HCT116 (cell line): Measurements from ENCODE around the gene DHRSX. TPM values are rescaled to one million over a fixed set of nuclear protein-coding genes. Genes with fewer than 3 reads are reported as not detected.

Experiments
- ATAC-seq: fragments of 200-7000 bp; cut with Tn5 transposase; 2 replicates; pipeline ENCODE4 v1.9.1; 2020; ENCODE audit warnings: mild to moderate bottlenecking, moderate library complexity
- BruUV-seq: library from RNA; stranded (reverse); fragments of 400-500 nt; replicated peaks from 2 replicates; lab custom pipeline; 2021; lab: Mats Ljungman, UMichigan
- CTCF ChIA-PET: fragments of 300-600 bp; sonication (Branson Sonifier 250); formaldehyde crosslinking; loops from one replicate; lab custom pipeline; 2021; ENCODE audit warnings: antibody characterized with exemption; lab: Charles Lee
- POLR2A ChIA-PET: fragments of 300-600, 350-600 bp; sonication (Branson Sonifier 250); formaldehyde crosslinking; loops from one replicate; lab custom pipeline; 2021; ENCODE audit warnings: antibody characterized with exemption; lab: Charles Lee
- RAD21 ChIA-PET, 2 experiments: fragments of 300-600 bp; sonication (Branson Sonifier 250); formaldehyde crosslinking; loops; one replicate each; lab custom pipeline; 2023; ENCODE audit warnings: low total read pairs in 2 of 2; ENCODE audit not compliant: uncharacterized antibody in 2 of 2, unreplicated experiment in 2 of 2, low non-redundant PET in 1 of 2; lab: Charles Lee
- DNase-seq: peaks from one replicate; pipeline ENCODE4 v3.0.0-alpha.2; 2010; ENCODE audit warnings: low read depth, low spot score
- H2AFZ ChIP-seq: fragments of 200-600 bp; shearing (Covaris generic), sonication (generic); 2 replicates; pipeline ENCODE4 v1.6.1; 2017; ENCODE audit warnings: low read depth, mixed run types, mixed read lengths, antibody characterized with exemption, low read length; ENCODE audit not compliant: poor library complexity, severe bottlenecking
- H3K27ac ChIP-seq: 2 replicates; pipeline ENCODE4 v1.5.1; 2012; ENCODE audit warnings: low read depth, low read length
- H3K27me3 ChIP-seq: fragments of 200-600 bp; sonication (generic); 2 replicates; pipeline ENCODE4 v1.6.1; 2016; ENCODE audit warnings: mixed run types, low read length, mixed read lengths; ENCODE audit not compliant: insufficient read depth
- H3K36me3 ChIP-seq, 2 experiments: fragments of 200-500 bp in 1 of 2; fragments of 200-600 bp in 1 of 2; sonication (Bioruptor generic) in 1 of 2; sonication (generic) in 1 of 2; 2 replicates each; pipeline versions ENCODE4 v1.5.1 to v1.6.1; 2014 to 2016; ENCODE audit warnings: low read length in 2 of 2, inconsistent platforms in 1 of 2, mixed read lengths in 1 of 2, mixed run types in 1 of 2; ENCODE audit not compliant: insufficient read depth in 2 of 2, control insufficient read depth in 1 of 2
- H3K4me1 ChIP-seq, 2 experiments: fragments of 200-600 bp in 1 of 2; sonication (generic) in 1 of 2; 2 replicates each; pipeline versions ENCODE4 v1.5.1 to v1.6.1; 2012 to 2017; ENCODE audit warnings: low read length in 2 of 2, inconsistent platforms in 1 of 2, mild to moderate bottlenecking in 1 of 2, mixed read lengths in 1 of 2, mixed run types in 1 of 2, moderate library complexity in 1 of 2; ENCODE audit not compliant: insufficient read depth in 2 of 2, control insufficient read depth in 1 of 2
- H3K4me2 ChIP-seq: fragments of 200-600 bp; sonication (generic); 2 replicates; pipeline ENCODE4 v1.6.1; 2017; ENCODE audit warnings: mixed run types, low read length, mixed read lengths
- H3K4me3 ChIP-seq, 2 experiments: fragments of 200-600 bp in 1 of 2; sonication (generic) in 1 of 2; replicated peaks in 1 of 2; 2 replicates each; pipeline ENCODE4 v1.5.1; 2011 to 2016; ENCODE audit warnings: low read length in 2 of 2, control low read depth in 1 of 2, low read depth in 1 of 2, mild to moderate bottlenecking in 1 of 2, mixed read lengths in 1 of 2, mixed run types in 1 of 2
- H3K79me2 ChIP-seq: fragments of 200-600 bp; sonication (generic); 2 replicates; pipeline ENCODE4 v1.6.1; 2017; ENCODE audit warnings: mild to moderate bottlenecking, mixed run types, low read length, moderate library complexity, mixed read lengths; ENCODE audit not compliant: insufficient read depth
- H3K9ac ChIP-seq: fragments of 200-600 bp; sonication (generic); 2 replicates; pipeline ENCODE4 v1.6.1; 2016; ENCODE audit warnings: low read length, mixed read lengths
- H3K9me2 ChIP-seq: fragments of 200-600 bp; sonication (generic), shearing (Covaris generic); 2 replicates; pipeline ENCODE4 v1.6.1; 2017; ENCODE audit warnings: mixed run types, mild to moderate bottlenecking, moderate library complexity; ENCODE audit not compliant: insufficient read depth
- H3K9me3 ChIP-seq, 2 experiments: fragments of 200-500 bp in 1 of 2; fragments of 200-600 bp in 1 of 2; sonication (Bioruptor generic) in 1 of 2; sonication (generic) in 1 of 2; 2 replicates each; pipeline ENCODE4 v1.6.1; 2014 to 2017; ENCODE audit warnings: low read length in 2 of 2, mixed read lengths in 2 of 2, inconsistent platforms in 1 of 2, low read depth in 1 of 2, mild to moderate bottlenecking in 1 of 2, mixed run types in 1 of 2, moderate library complexity in 1 of 2; ENCODE audit not compliant: control insufficient read depth in 1 of 2, insufficient read depth in 1 of 2
- H4K20me1 ChIP-seq: fragments of 200-600 bp; sonication (generic), shearing (Covaris generic); 2 replicates; pipeline ENCODE4 v1.6.1; 2017; ENCODE audit warnings: mixed run types, mild to moderate bottlenecking, moderate library complexity; ENCODE audit not compliant: insufficient read depth
- CEBPB ChIP-seq: IDR thresholded peaks from 2 replicates; pipeline ENCODE4 v1.6.1; 2012; ENCODE audit warnings: low read depth
- CTCF ChIP-seq, 3 experiments: fragments of 200-600 bp in 1 of 3; sonication (generic) in 1 of 3; IDR thresholded peaks in 2 of 3; conservative IDR thresholded peaks in 1 of 3; 2 replicates each; pipeline ENCODE4 v1.5.1; 2012 to 2017; ENCODE audit warnings: low read depth in 2 of 3, low read length in 2 of 3, antibody characterized with exemption in 1 of 3, borderline replicate concordance in 1 of 3, control low read depth in 1 of 3, mild to moderate bottlenecking in 1 of 3, mixed read lengths in 1 of 3, mixed run types in 1 of 3, moderate library complexity in 1 of 3; ENCODE audit not compliant: insufficient read depth in 1 of 3
- EGR1 ChIP-seq: IDR thresholded peaks from 2 replicates; pipeline ENCODE4 v1.6.1; 2012; ENCODE audit warnings: low read depth
- ELF1 ChIP-seq: IDR thresholded peaks from 2 replicates; pipeline ENCODE4 v1.6.1; 2012; ENCODE audit warnings: low read depth, borderline replicate concordance
- FOSL1 ChIP-seq: IDR thresholded peaks from 2 replicates; pipeline ENCODE4 v1.6.1; 2012; ENCODE audit warnings: low read depth
- MAX ChIP-seq: IDR thresholded peaks from 2 replicates; pipeline ENCODE4 v1.6.1; 2012
- REST ChIP-seq: IDR thresholded peaks from 2 replicates; pipeline ENCODE4 v1.6.1; 2012; ENCODE audit warnings: low read depth
- SP1 ChIP-seq: IDR thresholded peaks from 2 replicates; pipeline ENCODE4 v1.6.1; 2012; ENCODE audit warnings: low read depth
- SRF ChIP-seq: IDR thresholded peaks from 2 replicates; pipeline ENCODE4 v1.6.1; 2012; ENCODE audit warnings: low read depth
- YY1 ChIP-seq: IDR thresholded peaks from 2 replicates; pipeline ENCODE4 v1.6.1; 2011; ENCODE audit warnings: low read length, low read depth, moderate library complexity, mild to moderate bottlenecking; ENCODE audit not compliant: insufficient replicate concordance; ENCODE audit errors: extremely low read depth
- ZBTB33 ChIP-seq: IDR thresholded peaks from 2 replicates; pipeline ENCODE4 v1.6.1; 2011; ENCODE audit warnings: mild to moderate bottlenecking, low read length, moderate library complexity; ENCODE audit not compliant: insufficient replicate concordance; ENCODE audit errors: extremely low read depth
- ZFX ChIP-seq: fragments of 450-650 bp; IDR thresholded peaks from 2 replicates; pipeline ENCODE4 v1.6.1; 2017
- intact Hi-C: fragments of 100-400 bp; cut with micrococcal nuclease; formaldehyde crosslinking; loops from 2 replicates; pipeline ENCODE4 v1.10.0; 2022
- total RNA-seq: library from RNA; stranded (reverse); gene quantifications from one replicate; pipeline ENCODE4 v1.2.1, GENCODE V29; 2021; ENCODE audit not compliant: unreplicated experiment

Gene DHRSX
- total RNA-seq, 1 experiment from 2014 or later = 11.9 TPM

GRCh38 chrX:2441466-2441865 lies 59.3 kb downstream of the DHRSX start:
- H3K9ac ChIP-seq = no peak overlapping the region
- ChIA-PET POLR2A (no interaction called here), RAD21 (no interaction called here)
- intact Hi-C loops = no loop called here
- H3K9me2 ChIP-seq = no peaks in the 10 kb centered on the region
- no peaks in the 10 kb centered on the region; a peak in 2 of 4 replicates for H3K9me3 ChIP-seq
- no peaks in the 10 kb centered on the region for H4K20me1 ChIP-seq
- H3K27me3 ChIP-seq = no peaks in the 10 kb centered on the region
- no peak for ATAC-seq
- H3K36me3 ChIP-seq = no peaks in the 10 kb centered on the region
- peaks cover 3 to 16% of the 10 kb centered on the region in 2 experiments; a peak in 2 of 4 replicates for H3K4me1 ChIP-seq
- no peak overlapping the region for H3K4me3 ChIP-seq
- no peak overlapping the region for H3K4me2 ChIP-seq
- no peak for DNase-seq
- H2AFZ ChIP-seq = no peak overlapping the region
- no TSS peak for BruUV-seq
- TF ChIP-seq ZBTB33 (no peak), REST (no peak), CTCF (IDR thresholded peaks at IDR 0.05 in 2 of 3, conservative IDR thresholded peaks at IDR 0.05 in 1 of 3; ENCODE audit: borderline replicate concordance in 1 of 3, insufficient read depth in 1 of 3, low read depth in 2 of 3, low read length in 2 of 3) (no peak), ZFX (no peak), FOSL1 (no peak), ELF1 (no peak), MAX (no peak), SRF (no peak), YY1 (no peak), CEBPB (no peak), SP1 (no peak), EGR1 (no peak)
- TF ChIP-seq, all 23 proteins: peak for 0
- CTCF ChIA-PET = no interaction called here
- Histone ChIP-seq H3K79me2 (no peaks in the 10 kb centered on the region), H3K27ac (no peak overlapping the region)
